NOMO-1 (cell line): ENCODE results near the gene FCHSD2.
A peak's percentile ranks its signal among the peaks of the same experiment; 100 is the strongest.

Experiments used
- DNase-seq, 2 experiments: peaks; one replicate each; lab custom pipeline; 2025; ENCODE audit not compliant: unreplicated experiment in 2 of 2; lab: John Stamatoyannopoulos, UW

The FCHSD2 gene

DNA sequence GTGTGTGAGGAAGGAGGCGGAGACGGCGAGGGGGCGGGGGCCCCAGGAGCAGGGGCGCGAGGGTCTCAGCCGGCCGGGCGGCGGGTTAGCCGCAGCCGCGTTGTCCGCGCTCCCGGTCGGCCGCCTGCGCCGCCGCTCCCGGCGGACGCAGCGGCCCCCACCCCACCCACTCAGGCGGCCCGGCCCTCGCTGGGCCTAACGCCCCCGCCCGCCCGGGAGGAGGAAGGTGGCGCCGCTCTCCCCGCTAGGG lies at the start of gene FCHSD2:
FCHSD2 (minus strand) TSS at position 191 of the 250 bp plus-strand sequence. CDS start 441 bp downstream, outside the sequence.
- DNase-seq: no peak

DNA sequence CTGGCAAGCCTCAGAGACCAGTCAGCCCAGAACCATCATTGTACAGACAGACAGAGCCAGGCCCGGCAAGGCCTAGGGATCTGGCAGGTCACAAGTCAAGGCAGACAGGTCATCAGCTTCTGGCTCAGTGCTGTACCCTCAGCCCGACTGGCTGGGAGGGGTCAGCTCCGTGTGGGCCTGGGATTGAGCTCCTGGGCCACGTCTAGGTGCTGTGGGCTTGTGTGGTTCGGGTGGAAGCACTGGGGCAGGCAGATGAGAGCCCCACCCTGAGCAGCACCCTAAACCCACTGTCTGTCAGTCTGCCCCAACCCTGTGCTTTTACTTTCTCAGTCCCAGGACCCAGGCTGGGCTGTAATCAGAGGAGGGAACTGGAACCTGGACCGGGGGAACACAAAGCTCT lies 49.0 kb upstream of the FCHSD2 start:
- DNase-seq: no peak

- no peak for DNase-seq
Measured at GRCh38 chr11:73190557-73190885, 48.4 kb upstream of the FCHSD2 start.

GRCh38 chr11:73189723-73190556 lies 47.8 kb upstream of the FCHSD2 start:
- DNase-seq: no peak

DNA sequence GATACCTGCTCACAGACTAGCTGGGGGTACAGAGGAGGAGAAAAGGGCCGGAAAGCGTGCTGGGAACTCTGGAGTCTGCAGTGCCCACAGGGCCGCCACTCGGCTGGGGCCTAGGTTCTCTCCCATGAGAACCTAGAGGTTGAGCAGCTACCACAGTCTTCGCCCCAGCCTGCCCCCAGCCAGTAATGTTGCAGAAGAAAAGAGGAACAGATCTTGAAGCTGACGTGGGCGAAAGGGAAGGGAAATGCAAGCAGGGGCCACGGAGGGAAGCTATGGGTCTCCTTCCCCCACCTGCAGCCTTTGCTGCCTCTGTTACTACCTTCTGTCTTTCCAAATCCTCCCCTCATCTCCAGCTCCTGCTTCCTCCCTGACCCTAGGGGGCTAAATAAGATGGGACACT lies 47.2 kb upstream of the FCHSD2 start:
- DNase-seq: peak; percentile 93 to 97

DNA sequence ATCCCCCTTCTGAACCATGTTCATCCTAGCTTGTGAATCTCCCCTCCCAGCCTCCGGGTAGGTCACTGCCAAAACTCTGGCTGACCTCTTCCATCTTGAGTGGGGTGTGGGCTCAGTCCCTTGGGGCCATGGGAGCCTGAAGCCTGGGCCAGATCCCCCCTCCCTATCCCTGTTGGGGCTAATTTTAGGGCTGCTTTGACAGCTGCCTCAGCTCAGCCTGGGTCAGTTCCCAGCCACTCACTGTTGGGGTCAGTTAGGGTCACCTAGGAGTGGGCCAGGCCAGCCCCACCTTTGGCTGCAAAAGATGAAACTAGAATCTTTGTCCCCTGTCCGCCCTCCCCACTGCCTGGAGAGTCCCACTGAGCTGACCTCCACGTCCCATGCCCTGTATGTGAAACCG lies 46.2 kb upstream of the FCHSD2 start:
- DNase-seq: no peak

DNA sequence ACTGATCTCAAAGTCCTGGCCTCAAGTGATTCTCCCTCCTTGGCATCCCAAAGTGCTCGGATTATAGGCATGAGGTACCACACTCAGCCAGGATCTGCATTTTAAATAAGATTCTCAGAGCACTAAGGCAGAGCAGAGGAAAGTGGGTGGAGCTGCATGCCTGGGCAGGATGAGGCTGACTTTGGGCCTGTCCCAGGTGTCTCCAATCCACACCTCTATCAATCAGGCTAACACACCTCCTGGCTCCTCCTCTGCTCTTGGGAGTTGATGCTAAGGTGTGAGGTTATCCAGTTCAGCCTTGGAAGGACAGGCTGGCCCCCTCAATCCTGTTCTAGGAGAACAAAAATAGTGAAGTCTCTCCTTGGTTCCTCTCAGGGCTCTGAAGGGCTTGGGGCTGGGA lies 45.7 kb upstream of the FCHSD2 start:
- DNase-seq: no peak

DNA sequence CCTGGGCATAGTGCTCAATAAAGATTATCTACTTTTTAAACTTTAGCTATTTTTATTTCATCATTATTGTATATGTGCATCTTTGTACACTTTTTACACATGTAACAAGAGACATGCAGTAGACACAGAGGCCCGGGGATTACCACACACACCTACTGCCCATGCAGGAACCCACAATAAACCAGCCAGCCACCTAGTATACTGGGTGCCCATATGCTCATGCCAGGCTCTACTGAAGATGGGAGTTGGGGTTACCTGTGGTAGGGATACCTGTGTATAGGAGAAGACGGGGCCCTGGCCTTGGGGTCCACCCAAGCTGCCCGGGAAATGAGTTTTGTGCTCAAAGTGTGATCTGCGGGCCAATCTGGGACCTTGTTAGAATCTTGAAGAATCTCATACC lies 44.8 kb upstream of the FCHSD2 start:
- DNase-seq: no peak

- peak; percentile 66 to 69 for DNase-seq
Measured at GRCh38 chr11:73186294-73186850, 44.3 kb upstream of the FCHSD2 start.

- no peak for DNase-seq
Measured at GRCh38 chr11:73185680-73186293, 43.7 kb upstream of the FCHSD2 start.

- peak; percentile 74 to 82 for DNase-seq
Measured at GRCh38 chr11:73184953-73185671, 43.0 kb upstream of the FCHSD2 start.

DNA sequence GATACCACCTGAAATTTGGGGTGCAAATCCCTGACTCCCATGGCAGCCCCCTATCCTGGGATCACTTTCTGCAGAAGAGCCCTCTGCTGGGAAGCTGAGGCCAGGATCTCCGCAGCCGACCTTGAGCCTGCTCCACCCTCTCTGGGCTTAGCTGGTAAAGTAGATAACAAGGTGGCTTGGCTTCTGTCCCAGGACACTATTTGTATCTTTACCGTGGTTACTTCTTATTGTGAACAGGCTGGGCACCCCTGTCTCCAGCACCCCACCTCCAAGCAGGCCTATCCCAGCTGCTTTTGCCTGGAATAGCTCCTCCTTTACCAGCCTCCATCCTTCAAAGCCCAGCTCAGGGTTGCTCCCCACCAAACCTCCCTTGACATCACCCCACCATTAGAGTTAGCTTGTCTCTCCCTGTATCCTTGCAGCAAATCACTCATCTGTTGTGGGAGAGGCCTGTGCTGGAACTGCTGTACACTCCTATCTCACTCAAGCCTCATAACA lies 40.8 kb upstream of the FCHSD2 start:
- no peak for DNase-seq

DNA sequence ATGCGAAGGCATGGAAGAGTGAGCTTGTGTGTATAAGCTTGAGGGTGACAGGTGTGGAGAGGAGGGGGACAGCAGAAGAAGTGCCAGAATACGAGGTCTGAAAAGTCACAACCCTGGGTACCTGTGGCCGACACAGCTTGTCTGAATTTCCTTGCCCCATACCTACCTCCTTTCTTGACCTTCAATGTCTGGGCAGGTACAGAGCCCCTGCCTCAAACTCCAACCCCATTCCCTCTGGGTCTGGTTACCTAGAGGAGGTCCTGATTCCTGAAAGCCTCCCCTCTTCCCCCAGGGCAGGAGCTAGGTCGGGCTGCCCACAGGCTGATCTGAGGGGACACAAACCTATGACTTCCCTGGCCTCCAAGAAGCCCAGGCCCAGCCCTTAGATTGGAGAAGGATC lies 36.6 kb upstream of the FCHSD2 start:
- no peak for DNase-seq

DNA sequence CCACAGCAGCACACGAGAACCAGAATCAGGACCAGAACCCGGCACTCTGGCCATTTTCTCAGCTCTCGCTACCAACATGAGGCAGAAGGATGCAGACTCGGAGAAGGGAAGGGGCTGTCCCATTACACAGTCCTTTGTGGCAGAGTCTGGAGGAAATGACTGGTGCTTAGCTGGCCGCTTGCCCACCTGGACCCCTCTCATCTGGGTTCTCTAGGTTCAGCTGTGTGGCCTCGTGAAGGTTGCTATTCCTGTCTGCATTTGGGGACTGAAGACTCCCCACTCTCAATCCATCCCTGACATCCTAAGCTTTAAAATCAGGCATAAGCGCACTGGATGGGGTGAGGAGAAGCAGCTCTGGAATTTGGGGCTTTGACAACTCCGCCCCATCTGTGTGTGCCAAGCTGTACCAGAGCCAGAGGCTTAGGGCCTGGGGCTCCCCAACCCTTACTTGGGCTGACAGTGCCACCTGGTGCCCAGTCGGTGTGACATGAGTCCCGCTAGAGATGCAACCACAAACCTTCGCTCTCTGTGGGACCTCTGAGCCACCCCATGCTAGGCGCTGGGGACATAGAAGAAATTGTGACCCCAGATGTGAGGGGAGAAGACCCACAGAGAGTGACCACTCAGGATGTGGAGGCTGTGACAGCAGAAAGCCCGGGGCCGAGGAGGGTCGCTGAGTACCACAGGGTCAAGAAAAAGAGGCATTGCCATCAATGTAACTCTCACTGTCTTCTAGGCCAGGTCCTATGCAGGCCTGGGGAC lies 35.8 kb upstream of the FCHSD2 start:
- peak; percentile 73 to 76 for DNase-seq

GRCh38 chr11:73177380-73177777 lies 35.3 kb upstream of the FCHSD2 start:
- no peak for DNase-seq

- DNase-seq: no peak
Measured at GRCh38 chr11:73176874-73177155, 34.7 kb upstream of the FCHSD2 start.

DNA sequence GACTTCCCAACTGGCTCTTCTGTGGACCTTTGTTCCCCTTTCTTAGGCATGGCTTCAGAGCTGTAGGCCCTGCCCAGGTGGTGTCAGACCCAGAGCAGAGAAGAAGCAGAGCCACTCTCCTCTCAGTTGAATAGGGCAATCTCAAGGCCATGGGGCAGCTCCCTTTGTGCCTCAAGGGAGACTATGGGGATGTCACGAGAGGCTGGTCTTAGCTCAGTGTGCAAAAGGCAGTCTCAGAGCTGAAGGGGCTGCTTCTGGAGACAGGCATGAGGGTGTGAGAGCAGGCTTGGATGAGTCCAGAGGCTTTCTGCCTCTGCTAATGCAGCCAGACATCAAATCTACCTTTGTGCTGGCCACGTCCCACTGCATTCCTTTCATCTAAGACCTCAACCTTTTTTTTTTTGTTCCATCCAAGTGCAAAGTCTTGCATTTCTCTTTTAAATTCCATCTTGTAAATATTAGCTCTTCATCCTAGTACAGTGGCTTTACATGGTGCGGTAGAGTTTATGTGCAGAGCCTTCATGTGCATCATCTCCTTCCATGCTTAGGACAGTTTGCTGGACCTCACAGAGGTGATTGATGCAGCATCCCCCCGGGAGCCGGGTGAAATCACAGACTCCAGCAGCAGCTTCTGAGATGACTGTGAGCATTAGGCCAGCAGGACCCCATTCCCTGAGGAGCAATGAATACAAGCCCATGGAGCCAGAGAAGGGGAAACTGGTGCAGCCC lies 34.2 kb upstream of the FCHSD2 start:
- no peak for DNase-seq

- no peak for DNase-seq
Measured at GRCh38 chr11:73175551-73176144, 33.5 kb upstream of the FCHSD2 start.

DNA sequence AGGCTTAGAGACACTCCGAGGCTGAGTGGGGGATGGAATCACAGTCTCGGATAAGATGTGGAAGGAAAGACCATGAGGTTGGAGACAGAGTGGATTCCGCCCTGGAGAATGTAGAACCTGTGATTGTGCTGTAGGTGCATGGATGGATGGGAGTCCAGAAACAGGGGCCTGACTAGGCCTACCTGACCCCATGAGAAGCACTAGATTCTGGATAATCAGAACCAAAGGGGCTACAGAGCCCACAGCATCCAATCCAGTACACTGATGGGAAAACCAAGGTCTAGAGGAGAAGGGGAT lies 32.3 kb upstream of the FCHSD2 start:
- DNase-seq: no peak

GRCh38 chr11:73173755-73174494 lies 31.8 kb upstream of the FCHSD2 start:
- no peak for DNase-seq
